GM12878 (cell line): ENCODE data around the gene METTL9. TPM values are rescaled to one million over a fixed set of nuclear protein-coding genes. Genes with fewer than 3 reads are reported as not detected.

ENCODE experiments used
- ATAC-seq: fragments of 200-7000 bp; cut with Tn5 transposase; 3 replicates; pipeline ENCODE4 v1.9.1; 2020; ENCODE audit warnings: mild to moderate bottlenecking, moderate library complexity
- BruUV-seq: library from RNA; stranded (reverse); fragments of 400-500 nt; replicated peaks from 2 replicates; lab custom pipeline; 2021; lab: Mats Ljungman, UMichigan
- CTCF ChIA-PET: fragments of 300-600 bp; sonication (Branson Sonifier 250); formaldehyde crosslinking; extraction: SDS; loops from one replicate; lab custom pipeline; 2021; ENCODE audit warnings: inconsistent platforms; lab: Yijun Ruan, JAX
- POLR2A ChIA-PET: fragments of 350-600 bp; formaldehyde crosslinking; extraction: SDS; loops from one replicate; lab custom pipeline; 2021; ENCODE audit warnings: inconsistent platforms; lab: Charles Lee
- RAD21 ChIA-PET: fragments of 300-600 bp; sonication (Branson Sonifier 250); formaldehyde crosslinking; loops from one replicate; lab custom pipeline; 2023; ENCODE audit warnings: antibody characterized with exemption; ENCODE audit not compliant: unreplicated experiment; lab: Charles Lee
- SMC1A ChIA-PET: fragments of 300-600 bp; sonication (Branson Sonifier 250); formaldehyde crosslinking; loops from one replicate; lab custom pipeline; 2023; ENCODE audit not compliant: unreplicated experiment, uncharacterized antibody; lab: Charles Lee
- DNase-seq: peaks from one replicate; pipeline ENCODE4 v3.0.0-alpha.2; 2011; ENCODE audit warnings: low read depth, low spot score
- FAIRE-seq: peaks from 3 replicates; lab custom pipeline; 2011; peaks lifted over from hg19 to GRCh38; lab: Jason Lieb, UNC
- H2AFZ ChIP-seq: 2 replicates; pipeline ENCODE4 v1.6.0; 2011; ENCODE audit warnings: low read depth, low read length, control low read depth; ENCODE audit not compliant: control insufficient read depth
- H3K27ac ChIP-seq: 2 replicates; pipeline ENCODE4 v1.5.1; 2011; ENCODE audit warnings: control low read depth; ENCODE audit not compliant: control insufficient read depth, insufficient read depth
- H3K27me3 ChIP-seq, 2 experiments: replicated peaks in 1 of 2; 2 replicates each; pipeline versions ENCODE4 v1.6.0 to v1.6.1; 2011; ENCODE audit warnings: low read length in 1 of 2; ENCODE audit not compliant: control insufficient read depth in 2 of 2, insufficient read depth in 2 of 2
- H3K36me3 ChIP-seq, 2 experiments: 2 replicates each; pipeline ENCODE4 v1.5.1; 2011; ENCODE audit warnings: low read length in 1 of 2; ENCODE audit not compliant: control insufficient read depth in 2 of 2, insufficient read depth in 2 of 2
- H3K4me1 ChIP-seq: 2 replicates; pipeline ENCODE4 v1.6.1; 2011; ENCODE audit warnings: mild to moderate bottlenecking, low read length, moderate library complexity, mixed read lengths; ENCODE audit not compliant: control insufficient read depth, insufficient read depth
- H3K4me2 ChIP-seq: 2 replicates; pipeline ENCODE4 v1.6.0; 2011; ENCODE audit warnings: control low read depth; ENCODE audit not compliant: control insufficient read depth, insufficient read depth
- H3K4me3 ChIP-seq: fragments of 200-600 bp; sonication (generic); 2 replicates; pipeline ENCODE4 v1.5.1; 2016
- H3K79me2 ChIP-seq: 2 replicates; pipeline ENCODE4 v1.6.0; 2011; ENCODE audit warnings: low read length; ENCODE audit not compliant: control insufficient read depth, insufficient read depth
- H3K9ac ChIP-seq: 2 replicates; pipeline ENCODE4 v1.8.0; 2011; ENCODE audit warnings: low read length, control low read depth, mixed read lengths; ENCODE audit not compliant: control insufficient read depth, insufficient read depth
- H3K9me3 ChIP-seq: replicated peaks from 3 replicates; pipeline ENCODE4 v1.5.1; 2011; ENCODE audit warnings: mild to moderate bottlenecking, low read length; ENCODE audit not compliant: control insufficient read depth, insufficient read depth
- H4K20me1 ChIP-seq: 2 replicates; pipeline ENCODE4 v1.6.0; 2011; ENCODE audit not compliant: control insufficient read depth, insufficient read depth
- BCL3 ChIP-seq: IDR thresholded peaks from 2 replicates; pipeline ENCODE4 v1.6.1; 2011; ENCODE audit warnings: borderline replicate concordance, low read depth, mild to moderate bottlenecking, moderate library complexity, low read length; ENCODE audit not compliant: insufficient read depth, poor library complexity, severe bottlenecking
- CREM ChIP-seq: IDR thresholded peaks from 2 replicates; pipeline ENCODE4 v1.6.1; 2014; ENCODE audit warnings: antibody characterized with exemption, low read depth
- EZH2 ChIP-seq: IDR thresholded peaks from 2 replicates; pipeline ENCODE4 v1.6.1; 2012; ENCODE audit warnings: low read depth, mild to moderate bottlenecking, control low read depth, inconsistent platforms, low read length, borderline replicate concordance; ENCODE audit not compliant: control insufficient read depth
- MYC ChIP-seq: IDR thresholded peaks from 2 replicates; pipeline ENCODE4 v1.6.1; 2011; ENCODE audit warnings: mild to moderate bottlenecking, low read length, moderate library complexity, inconsistent platforms; ENCODE audit not compliant: insufficient read depth, insufficient replicate concordance, insufficient read length, severe bottlenecking
- NFYA ChIP-seq: IDR thresholded peaks from 2 replicates; pipeline ENCODE4 v1.6.1; 2011; ENCODE audit warnings: low read depth, mild to moderate bottlenecking, low read length, improper control_type of control experiment, borderline replicate concordance
- SMAD1 ChIP-seq: fragments of 450-650 bp; IDR thresholded peaks from 2 replicates; pipeline ENCODE4 v1.6.1; 2018; ENCODE audit warnings: mild to moderate bottlenecking, low read depth; ENCODE audit not compliant: partially characterized antibody
- YY1 ChIP-seq: IDR thresholded peaks from 2 replicates; pipeline ENCODE4 v1.6.1; 2011; ENCODE audit warnings: low read depth, mild to moderate bottlenecking, low read length
- ZBTB11 ChIP-seq: fragments of 450-650 bp; formaldehyde crosslinking; IDR thresholded peaks from 2 replicates; pipeline ENCODE4 v1.5.0; 2022; ENCODE audit warnings: mild to moderate bottlenecking, missing genetic modification characterization
- ZSCAN29 ChIP-seq: fragments of 450-650 bp; IDR thresholded peaks from 2 replicates; pipeline ENCODE4 v1.6.1; 2017; ENCODE audit warnings: mild to moderate bottlenecking, moderate library complexity
- WGBS: methylation state at CpG from one replicate; pipeline ENCODE4 v1.1.6; 2016; ENCODE audit warnings: low lambda C conversion rate; ENCODE audit not compliant: insufficient replicate concordance, insufficient coverage; ENCODE audit errors: missing lambda C conversion rate; 5-methylcytosine and 5-hydroxymethylcytosine counted together
- in situ Hi-C: fragments of 300-500 bp; cut with MboI; formaldehyde crosslinking; loops from 9 replicates; pipeline ENCODE4 v1.14.3; 2018; ENCODE audit warnings: mixed read lengths
- intact Hi-C: fragments of 100-400 bp; cut with micrococcal nuclease; formaldehyde crosslinking; loops from one replicate; pipeline ENCODE4 v1.14.2; 2022; ENCODE audit not compliant: unreplicated experiment
- polyA plus RNA-seq, 11 experiments: library from polyadenylated mRNA; depleted of rRNA in 4 of 11; unstranded in 6 of 11; stranded (reverse) in 5 of 11; fragments of >200 nt; fragmentation: Nextera tagmentation in 4 of 11; fragmentation: Illumina TruSeq in 1 of 11; extraction: Ambion mirVana in 4 of 11; extraction: Trizol in 1 of 11; gene quantifications; 1 replicate in 1 of 11; 2 replicates in 10 of 11; pipeline versions ENCODE4 v1.2.1 to v1.2.3, GENCODE V29; 2011 to 2016; ENCODE audit warnings: inconsistent platforms in 2 of 11, missing spikeins in 2 of 11, low read depth in 1 of 11
- total RNA-seq, 4 experiments: library from RNA; depleted of rRNA in 3 of 4; stranded (reverse); fragments of >200 nt in 3 of 4; fragmentation: Illumina TruSeq in 1 of 4; extraction: Trizol in 1 of 4; gene quantifications; 2 replicates each; pipeline versions ENCODE4 v1.2.1 to v1.2.3, GENCODE V29; 2013 to 2021

Gene METTL9
- total and polyA plus RNA-seq, 10 of the 15 experiments (the other 5 are each of a cell fraction or from before 2014, with no cell fraction given): 19.4 to 119 (median 101) TPM

GRCh38 chr16:21641916-21642315 lies 42.5 kb downstream of the METTL9 start (continued):
- TF ChIP-seq BCL3: no peak
- TF ChIP-seq EZH2: no peak

- FAIRE-seq: no peak
- in situ Hi-C loops: no loop called here
Measured at GRCh38 chr16:21642861-21643260, 43.5 kb downstream of the METTL9 start.

More at GRCh38 chr16:21642861-21643260, 43.5 kb downstream of the METTL9 start:
- Histone ChIP-seq H4K20me1 (no peaks in the 10 kb centered on the region), H3K79me2 (no peaks in the 10 kb centered on the region; the same call in 1 of the 2 replicates), H3K9ac (no peak overlapping the region), H3K27me3 (no peaks in the 10 kb centered on the region), H3K27ac (no peak overlapping the region), H2AFZ (no peak overlapping the region), H3K9me3 (no peaks in the 10 kb centered on the region), H3K4me2 (no peak overlapping the region), H3K36me3 (no peaks in the 10 kb centered on the region), H3K4me3 (no peak overlapping the region), H3K4me1 (peaks cover 31% of the 10 kb centered on the region)
- SMC1A ChIA-PET: interaction anchor here (0.7 to 10.1 kb wide), 12 partner anchors 12 to 83 kb away, joined by 3 to 204 read pairs (median 4); partner anchors contain the start of gene METTL9
- intact Hi-C loops: no loop called here
- TF ChIP-seq ZBTB11 (no peak), CREM (no peak), SMAD1 (no peak), MYC (no peak), NFYA (no peak), YY1 (no peak), EZH2 (no peak), ZSCAN29 (no peak)
- RAD21 ChIA-PET: interaction anchor here (1.0 to 6.8 kb wide), 8 partner anchors 8 to 60 kb away, joined by 3 to 52 read pairs (median 4); no protein-coding TSS in a partner anchor
- ATAC-seq: no peak
- no TSS peak for BruUV-seq
- WGBS: 89% methylated on average over 7 of the region's 7 CpGs
- CTCF ChIA-PET: interaction anchor here (0.6 to 10.1 kb wide), 12 partner anchors 16 to 1413 kb away, joined by 3 to 100 read pairs (median 6); no protein-coding TSS in a partner anchor
- DNase-seq: no peak
- POLR2A ChIA-PET: no interaction called here
